ENCODE data around the gene CXorf65. TPM values are rescaled to one million over a fixed set of nuclear protein-coding genes. Genes with fewer than 3 reads are reported as not detected.

The CXorf65 gene
- 1 to 10 TPM in 1 of 2 donors, under 1 TPM in 1; 0.34 to 3.9 TPM for polyA plus RNA-seq

GRCh38 chrX:71106427-71106826 lies at the start of gene CXorf65:
Gene CXorf65 (minus strand): TSS chrX:71106740. CDS start chrX:71106556, 184 bp downstream.
- H3K36me3 ChIP-seq (ENCODE audit: control insufficient read depth in 2 of 2, insufficient read depth in 2 of 2, low read length in 1 of 2) = no peaks in the 10 kb centered on the region
- H3K27ac ChIP-seq (ENCODE audit: low read depth in 2 of 2, low read length in 1 of 2) = no peak within 1 kb of the TSS
- no peaks in the 10 kb centered on the region for H3K27me3 ChIP-seq (ENCODE audit: control insufficient read depth in 1 of 2, insufficient read depth in 2 of 2, low read length in 2 of 2)
- H3K9me3 ChIP-seq (ENCODE audit: control insufficient read depth in 2 of 2, insufficient read depth in 1 of 2, low read depth in 1 of 2, low read length in 1 of 2) = no peaks in the 10 kb centered on the region
- H3K4me1 ChIP-seq (ENCODE audit: control insufficient read depth in 2 of 2, insufficient read depth in 2 of 2, low read length in 1 of 2) = no peaks in the 10 kb centered on the region
- WGBS, 2 donors = 85 to 89% methylated on average over 1 of the region's 1 CpG
- no peak within 1 kb of the TSS for H3K4me3 ChIP-seq (ENCODE audit: low read depth in 1 of 2, low read length in 2 of 2)

- H3K4me3 ChIP-seq (ENCODE audit: low read depth in 1 of 2, low read length in 2 of 2) = no peak overlapping the region
- no peaks in the 10 kb centered on the region for H3K9me3 ChIP-seq (ENCODE audit: control insufficient read depth in 2 of 2, insufficient read depth in 1 of 2, low read depth in 1 of 2, low read length in 1 of 2)
- no peaks in the 10 kb centered on the region for H3K36me3 ChIP-seq (ENCODE audit: control insufficient read depth in 2 of 2, insufficient read depth in 2 of 2, low read length in 1 of 2)
- WGBS, 2 donors = 60 to 75% methylated on average over 3 of the region's 3 CpGs
- H3K27ac ChIP-seq (ENCODE audit: low read depth in 2 of 2, low read length in 1 of 2) = no peak overlapping the region
- no peaks in the 10 kb centered on the region for H3K4me1 ChIP-seq (ENCODE audit: control insufficient read depth in 2 of 2, insufficient read depth in 2 of 2, low read length in 1 of 2)
- H3K27me3 ChIP-seq (ENCODE audit: control insufficient read depth in 1 of 2, insufficient read depth in 2 of 2, low read length in 2 of 2) = no peaks in the 10 kb centered on the region
Observed at GRCh38 chrX:71154641-71155040, 48.1 kb upstream of the CXorf65 start.

- 85 to 93% methylated on average over 7 of the region's 7 CpGs for WGBS, 2 donors
- Histone ChIP-seq H3K4me3 (ENCODE audit: low read depth in 1 of 2, low read length in 2 of 2) (no peak overlapping the region), H3K36me3 (ENCODE audit: control insufficient read depth in 2 of 2, insufficient read depth in 2 of 2, low read length in 1 of 2) (no peaks in the 10 kb centered on the region), H3K27ac (ENCODE audit: low read depth in 2 of 2, low read length in 1 of 2) (no peak overlapping the region), H3K9me3 (ENCODE audit: control insufficient read depth in 2 of 2, insufficient read depth in 1 of 2, low read depth in 1 of 2, low read length in 1 of 2) (no peaks in the 10 kb centered on the region), H3K27me3 (ENCODE audit: control insufficient read depth in 1 of 2, insufficient read depth in 2 of 2, low read length in 2 of 2) (no peaks in the 10 kb centered on the region), H3K4me1 (ENCODE audit: control insufficient read depth in 2 of 2, insufficient read depth in 2 of 2, low read length in 1 of 2) (no peaks in the 10 kb centered on the region)
Observed at GRCh38 chrX:71154196-71154595, 47.7 kb upstream of the CXorf65 start.

DNA sequence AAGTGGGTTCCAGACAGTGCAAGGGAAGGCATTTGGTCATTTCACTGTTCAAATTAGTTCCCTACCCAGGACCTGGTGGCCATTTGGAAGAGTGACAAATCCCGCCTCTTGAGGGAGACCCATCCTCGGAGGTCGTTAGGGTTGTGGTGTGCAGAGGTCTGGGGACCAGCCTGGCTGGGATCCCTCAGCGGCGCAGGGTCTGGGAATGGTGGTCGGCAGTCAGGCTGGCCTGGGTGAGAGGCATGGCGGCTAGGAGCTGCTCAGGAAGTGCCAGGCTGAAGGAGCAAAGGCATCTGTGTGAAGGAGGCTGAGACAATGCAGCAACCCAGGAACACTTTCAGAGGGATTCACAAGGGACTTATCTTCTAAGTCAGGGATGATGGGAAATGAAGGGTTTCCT lies 44.8 kb upstream of the CXorf65 start:
- Histone ChIP-seq H3K9me3 (ENCODE audit: control insufficient read depth in 2 of 2, insufficient read depth in 1 of 2, low read depth in 1 of 2, low read length in 1 of 2) (no peaks in the 10 kb centered on the region), H3K27ac (ENCODE audit: low read depth in 2 of 2, low read length in 1 of 2) (no peak overlapping the region), H3K4me1 (ENCODE audit: control insufficient read depth in 2 of 2, insufficient read depth in 2 of 2, low read length in 1 of 2) (no peaks in the 10 kb centered on the region), H3K27me3 (ENCODE audit: control insufficient read depth in 1 of 2, insufficient read depth in 2 of 2, low read length in 2 of 2) (no peaks in the 10 kb centered on the region), H3K36me3 (ENCODE audit: control insufficient read depth in 2 of 2, insufficient read depth in 2 of 2, low read length in 1 of 2) (no peaks in the 10 kb centered on the region), H3K4me3 (ENCODE audit: low read depth in 1 of 2, low read length in 2 of 2) (no peak overlapping the region)
- 71 to 75% methylated on average over 7 of the region's 7 CpGs for WGBS, 2 donors

GRCh38 chrX:71148278-71148663 lies 41.7 kb upstream of the CXorf65 start:
- Histone ChIP-seq H3K27ac (ENCODE audit: low read depth in 2 of 2, low read length in 1 of 2) (no peak overlapping the region), H3K4me1 (ENCODE audit: control insufficient read depth in 2 of 2, insufficient read depth in 2 of 2, low read length in 1 of 2) (no peaks in the 10 kb centered on the region), H3K27me3 (ENCODE audit: control insufficient read depth in 1 of 2, insufficient read depth in 2 of 2, low read length in 2 of 2) (no peaks in the 10 kb centered on the region), H3K4me3 (ENCODE audit: low read depth in 1 of 2, low read length in 2 of 2) (no peak overlapping the region), H3K36me3 (ENCODE audit: control insufficient read depth in 2 of 2, insufficient read depth in 2 of 2, low read length in 1 of 2) (no peaks in the 10 kb centered on the region), H3K9me3 (ENCODE audit: control insufficient read depth in 2 of 2, insufficient read depth in 1 of 2, low read depth in 1 of 2, low read length in 1 of 2) (no peaks in the 10 kb centered on the region)
- 80 to 83% methylated on average over 8 of the region's 8 CpGs for WGBS, 2 donors

GRCh38 chrX:71147496-71148277 lies 41.1 kb upstream of the CXorf65 start:
- Histone ChIP-seq H3K4me3 (ENCODE audit: low read depth in 1 of 2, low read length in 2 of 2) (no peak overlapping the region), H3K27me3 (ENCODE audit: control insufficient read depth in 1 of 2, insufficient read depth in 2 of 2, low read length in 2 of 2) (no peaks in the 10 kb centered on the region), H3K4me1 (ENCODE audit: control insufficient read depth in 2 of 2, insufficient read depth in 2 of 2, low read length in 1 of 2) (no peaks in the 10 kb centered on the region), H3K27ac (ENCODE audit: low read depth in 2 of 2, low read length in 1 of 2) (no peak overlapping the region), H3K36me3 (ENCODE audit: control insufficient read depth in 2 of 2, insufficient read depth in 2 of 2, low read length in 1 of 2) (no peaks in the 10 kb centered on the region), H3K9me3 (ENCODE audit: control insufficient read depth in 2 of 2, insufficient read depth in 1 of 2, low read depth in 1 of 2, low read length in 1 of 2) (no peaks in the 10 kb centered on the region)
- 86 to 92% methylated on average over 25 to 28 of the region's 28 CpGs for WGBS, 2 donors

DNA sequence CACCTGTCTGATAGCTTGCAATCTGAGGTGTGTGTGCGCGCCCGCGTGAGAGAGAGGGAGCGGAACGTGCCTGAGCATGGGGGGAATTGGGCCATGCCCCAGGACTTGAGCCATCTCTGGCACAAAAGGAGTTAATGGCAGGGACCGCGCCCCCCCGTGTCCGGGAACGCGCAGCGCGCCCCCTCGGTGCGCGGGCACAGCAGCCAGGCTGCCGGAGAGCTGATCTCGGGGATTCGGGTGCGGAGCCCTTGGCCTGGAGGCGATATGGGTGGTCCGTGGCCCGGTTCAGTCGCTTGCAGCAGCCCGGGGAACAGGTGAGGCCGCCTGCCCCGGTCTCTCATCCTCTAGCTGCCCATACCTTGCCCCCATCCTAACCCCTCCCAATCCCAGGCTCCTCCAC lies 38.1 kb upstream of the CXorf65 start, which contains the start of gene NLGN3:
Gene NLGN3, plus strand, starts transcription at position 191 of the 400 bp plus-strand sequence. CDS start 2,909 bp downstream, outside the sequence.
- Histone ChIP-seq H3K36me3 (ENCODE audit: control insufficient read depth in 2 of 2, insufficient read depth in 2 of 2, low read length in 1 of 2) (peaks cover 0 to 4% of the 10 kb centered on the region in 2 donors), H3K27me3 (ENCODE audit: control insufficient read depth in 1 of 2, insufficient read depth in 2 of 2, low read length in 2 of 2) (no peaks in the 10 kb centered on the region), H3K9me3 (ENCODE audit: control insufficient read depth in 2 of 2, insufficient read depth in 1 of 2, low read depth in 1 of 2, low read length in 1 of 2) (no peaks in the 10 kb centered on the region), H3K4me1 (ENCODE audit: control insufficient read depth in 2 of 2, insufficient read depth in 2 of 2, low read length in 1 of 2) (no peaks in the 10 kb centered on the region), H3K27ac (ENCODE audit: low read depth in 2 of 2, low read length in 1 of 2) (no peak within 1 kb of the TSS), H3K4me3 (ENCODE audit: low read depth in 1 of 2, low read length in 2 of 2) (no peak within 1 kb of the TSS)
- 12 to 26% methylated on average over 27 to 28 of the region's 28 CpGs for WGBS, 2 donors

DNA sequence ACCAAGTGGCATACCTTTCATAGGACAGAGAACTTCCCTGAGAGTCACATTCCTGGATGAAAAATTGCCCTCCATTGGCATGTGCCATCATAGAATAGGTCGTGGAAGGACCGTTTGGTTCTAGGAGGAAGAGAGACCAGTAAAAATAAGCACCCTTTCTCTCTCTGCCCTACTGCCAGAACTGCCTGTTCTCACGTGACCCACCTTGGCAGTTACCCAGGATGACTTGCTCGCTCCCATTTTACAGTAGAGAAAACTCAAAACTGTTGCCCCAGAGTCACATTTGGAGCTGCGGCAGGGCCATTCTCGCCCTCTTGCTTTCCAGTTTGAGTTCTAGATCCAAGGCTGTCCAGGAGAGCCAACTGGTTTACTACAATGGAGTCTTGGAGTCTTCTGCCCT lies 37.0 kb upstream of the CXorf65 start:
- Histone ChIP-seq H3K36me3 (ENCODE audit: control insufficient read depth in 2 of 2, insufficient read depth in 2 of 2, low read length in 1 of 2) (peaks cover 0 to 4% of the 10 kb centered on the region in 2 donors), H3K27ac (ENCODE audit: low read depth in 2 of 2, low read length in 1 of 2) (no peak overlapping the region), H3K9me3 (ENCODE audit: control insufficient read depth in 2 of 2, insufficient read depth in 1 of 2, low read depth in 1 of 2, low read length in 1 of 2) (no peaks in the 10 kb centered on the region), H3K27me3 (ENCODE audit: control insufficient read depth in 1 of 2, insufficient read depth in 2 of 2, low read length in 2 of 2) (no peaks in the 10 kb centered on the region), H3K4me1 (ENCODE audit: control insufficient read depth in 2 of 2, insufficient read depth in 2 of 2, low read length in 1 of 2) (no peaks in the 10 kb centered on the region), H3K4me3 (ENCODE audit: low read depth in 1 of 2, low read length in 2 of 2) (no peak overlapping the region)
- WGBS, 2 donors = 42 to 52% methylated on average over 6 of the region's 6 CpGs

GRCh38 chrX:71140440-71140839 lies 33.9 kb upstream of the CXorf65 start:
- Histone ChIP-seq H3K36me3 (ENCODE audit: control insufficient read depth in 2 of 2, insufficient read depth in 2 of 2, low read length in 1 of 2) (peaks cover 0 to 10% of the 10 kb centered on the region in 2 donors), H3K4me3 (ENCODE audit: low read depth in 1 of 2, low read length in 2 of 2) (no peak overlapping the region), H3K27ac (ENCODE audit: low read depth in 2 of 2, low read length in 1 of 2) (no peak overlapping the region), H3K4me1 (ENCODE audit: control insufficient read depth in 2 of 2, insufficient read depth in 2 of 2, low read length in 1 of 2) (no peaks in the 10 kb centered on the region), H3K9me3 (ENCODE audit: control insufficient read depth in 2 of 2, insufficient read depth in 1 of 2, low read depth in 1 of 2, low read length in 1 of 2) (no peaks in the 10 kb centered on the region), H3K27me3 (ENCODE audit: control insufficient read depth in 1 of 2, insufficient read depth in 2 of 2, low read length in 2 of 2) (no peaks in the 10 kb centered on the region)
- WGBS, 2 donors = 60 to 76% methylated on average over 6 of the region's 6 CpGs

GRCh38 chrX:71131510-71131909 lies 25.0 kb upstream of the CXorf65 start:
- peaks cover 4 to 46% of the 10 kb centered on the region in 2 donors for H3K36me3 ChIP-seq (ENCODE audit: control insufficient read depth in 2 of 2, insufficient read depth in 2 of 2, low read length in 1 of 2)
- no peaks in the 10 kb centered on the region for H3K27me3 ChIP-seq (ENCODE audit: control insufficient read depth in 1 of 2, insufficient read depth in 2 of 2, low read length in 2 of 2)
- H3K4me3 ChIP-seq (ENCODE audit: low read depth in 1 of 2, low read length in 2 of 2) = no peak overlapping the region
- no peak overlapping the region for H3K27ac ChIP-seq (ENCODE audit: low read depth in 2 of 2, low read length in 1 of 2)
- WGBS, 2 donors = 83 to 92% methylated on average over 4 of the region's 4 CpGs
- no peaks in the 10 kb centered on the region for H3K4me1 ChIP-seq (ENCODE audit: control insufficient read depth in 2 of 2, insufficient read depth in 2 of 2, low read length in 1 of 2)
- H3K9me3 ChIP-seq (ENCODE audit: control insufficient read depth in 2 of 2, insufficient read depth in 1 of 2, low read depth in 1 of 2, low read length in 1 of 2) = no peaks in the 10 kb centered on the region

Data from esophagus (tissue), 2 donors.